OCI-LY7 (cell line): ENCODE data around the gene RASEF. TPM values are rescaled to one million over a fixed set of nuclear protein-coding genes. Genes with fewer than 3 reads are reported as not detected.

Experiments
- BruUV-seq: library from RNA; stranded (reverse); fragments of 400-500 nt; replicated peaks from 2 replicates; lab custom pipeline; 2021; lab: Mats Ljungman, UMichigan
- CTCF ChIA-PET: fragments of 300-600 bp; sonication (Branson Sonifier 250); formaldehyde crosslinking; loops from one replicate; lab custom pipeline; 2022; ENCODE audit warnings: antibody characterized with exemption; ENCODE audit not compliant: unreplicated experiment; lab: Charles Lee
- POLR2A ChIA-PET: fragments of 300-600 bp; sonication (Branson Sonifier 250); formaldehyde crosslinking; loops from one replicate; lab custom pipeline; 2022; ENCODE audit warnings: antibody characterized with exemption; lab: Charles Lee
- DNase-seq: peaks from one replicate; pipeline ENCODE4 v3.0.0-alpha.2; 2015; ENCODE audit warnings: low spot score
- H2AFZ ChIP-seq: fragments of 200-600 bp; sonication (generic), shearing (Covaris generic); 2 replicates; pipeline ENCODE4 v1.6.1; 2014; ENCODE audit warnings: mild to moderate bottlenecking, antibody characterized with exemption, low read length, moderate library complexity
- H3K27ac ChIP-seq: fragments of 200-600 bp; sonication (generic); 2 replicates; pipeline ENCODE4 v1.5.1; 2014; ENCODE audit warnings: mixed run types, low read depth, mild to moderate bottlenecking, moderate library complexity, low read length, inconsistent platforms; ENCODE audit not compliant: poor library complexity, severe bottlenecking
- H3K36me3 ChIP-seq: fragments of 200-600 bp; sonication (generic); 2 replicates; pipeline ENCODE4 v1.6.1; 2014; ENCODE audit warnings: mild to moderate bottlenecking, antibody characterized with exemption, low read length, moderate library complexity, mixed read lengths; ENCODE audit not compliant: insufficient read depth
- H3K4me1 ChIP-seq: fragments of 200-600 bp; sonication (generic); 2 replicates; pipeline ENCODE4 v1.5.1; 2014; ENCODE audit warnings: mild to moderate bottlenecking, low read length; ENCODE audit not compliant: insufficient read depth, poor library complexity, severe bottlenecking
- H3K4me2 ChIP-seq: fragments of 200-600 bp; sonication (generic); 2 replicates; pipeline ENCODE4 v1.6.1; 2014; ENCODE audit warnings: mild to moderate bottlenecking, low read length
- H3K4me3 ChIP-seq: fragments of 200-600 bp; sonication (generic); 2 replicates; pipeline ENCODE4 v1.5.1; 2014; ENCODE audit warnings: mild to moderate bottlenecking, low read depth, low read length; ENCODE audit not compliant: poor library complexity, severe bottlenecking
- H3K79me2 ChIP-seq: fragments of 200-600 bp; sonication (generic); 2 replicates; pipeline ENCODE4 v1.6.1; 2016; ENCODE audit warnings: low read depth, mild to moderate bottlenecking, low read length, moderate library complexity, mixed read lengths; ENCODE audit not compliant: insufficient read depth
- H3K9me2 ChIP-seq: fragments of 200-600 bp; sonication (generic); 2 replicates; pipeline ENCODE4 v1.6.1; 2016; ENCODE audit warnings: mild to moderate bottlenecking, low read length, mixed read lengths; ENCODE audit not compliant: insufficient read depth
- H3K9me3 ChIP-seq: fragments of 200-600 bp; sonication (generic); 2 replicates; pipeline ENCODE4 v1.6.1; 2014; ENCODE audit warnings: mild to moderate bottlenecking, mixed run types, low read length, mixed read lengths
- H4K20me1 ChIP-seq: fragments of 200-600 bp; sonication (generic); 2 replicates; pipeline ENCODE4 v1.6.1; 2014; ENCODE audit warnings: mild to moderate bottlenecking, antibody characterized with exemption, low read length, moderate library complexity, mixed read lengths; ENCODE audit not compliant: insufficient read depth
- EZH2phosphoT487 ChIP-seq: fragments of 200-600 bp; sonication (generic); IDR thresholded peaks from 2 replicates; pipeline ENCODE4 v1.6.1; 2018; ENCODE audit warnings: low read depth, borderline replicate concordance, mild to moderate bottlenecking, mixed run types, antibody characterized with exemption, low read length, moderate library complexity, mixed read lengths
- intact Hi-C: fragments of 100-400 bp; cut with micrococcal nuclease; formaldehyde crosslinking; loops from one replicate; pipeline ENCODE4 v1.10.0; 2022; ENCODE audit not compliant: unreplicated experiment
- total RNA-seq, 2 experiments: library from RNA; depleted of rRNA in 1 of 2; stranded (reverse); fragments of >200 nt in 1 of 2; shearing (Covaris generic) in 1 of 2; gene quantifications; 2 replicates each; pipeline ENCODE4 v1.2.3, GENCODE V29; 2014 to 2022
- TF ChIP-seq, protein P1 (sequence below): fragments of 200-600 bp; sonication (generic); conservative IDR thresholded peaks from 2 replicates; pipeline ENCODE4 v1.5.1; 2014; ENCODE audit warnings: mild to moderate bottlenecking, antibody characterized with exemption, low read length, moderate library complexity, mixed read lengths

Gene RASEF
- total RNA-seq, 2 experiments from 2014 or later: not detected

DNA sequence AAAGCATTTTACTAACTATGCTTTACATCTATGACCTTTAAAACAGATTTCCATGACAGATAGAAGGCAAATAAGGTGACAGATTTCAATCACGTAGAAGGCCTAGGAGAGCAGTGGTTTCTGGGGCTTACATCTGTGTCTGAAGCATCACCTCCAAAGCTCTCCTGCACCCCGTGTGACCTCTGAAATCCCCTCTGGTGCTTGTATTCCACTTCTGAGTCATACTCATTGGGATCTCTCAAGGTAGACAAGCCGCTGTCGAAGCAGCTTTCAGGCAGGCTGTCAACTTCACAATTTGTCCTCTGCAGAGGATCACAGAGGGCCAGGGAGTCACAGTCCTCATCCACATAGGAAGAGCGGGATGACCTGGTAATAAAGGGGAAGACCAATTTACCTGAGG is 62.2 kb downstream of the RASEF start:
- H3K9me3 ChIP-seq: no peaks in the 10 kb centered on the region
- intact Hi-C loops: no loop called here
- no peak for DNase-seq
- H3K9me2 ChIP-seq: no peaks in the 10 kb centered on the region
- H3K79me2 ChIP-seq: no peaks in the 10 kb centered on the region
- H3K4me1 ChIP-seq: no peaks in the 10 kb centered on the region
- BruUV-seq: no TSS peak
- no peak overlapping the region for H3K27ac ChIP-seq
- no peak overlapping the region for H2AFZ ChIP-seq
- TF ChIP-seq EZH2phosphoT487: no peak
- TF ChIP-seq, protein P1, sequence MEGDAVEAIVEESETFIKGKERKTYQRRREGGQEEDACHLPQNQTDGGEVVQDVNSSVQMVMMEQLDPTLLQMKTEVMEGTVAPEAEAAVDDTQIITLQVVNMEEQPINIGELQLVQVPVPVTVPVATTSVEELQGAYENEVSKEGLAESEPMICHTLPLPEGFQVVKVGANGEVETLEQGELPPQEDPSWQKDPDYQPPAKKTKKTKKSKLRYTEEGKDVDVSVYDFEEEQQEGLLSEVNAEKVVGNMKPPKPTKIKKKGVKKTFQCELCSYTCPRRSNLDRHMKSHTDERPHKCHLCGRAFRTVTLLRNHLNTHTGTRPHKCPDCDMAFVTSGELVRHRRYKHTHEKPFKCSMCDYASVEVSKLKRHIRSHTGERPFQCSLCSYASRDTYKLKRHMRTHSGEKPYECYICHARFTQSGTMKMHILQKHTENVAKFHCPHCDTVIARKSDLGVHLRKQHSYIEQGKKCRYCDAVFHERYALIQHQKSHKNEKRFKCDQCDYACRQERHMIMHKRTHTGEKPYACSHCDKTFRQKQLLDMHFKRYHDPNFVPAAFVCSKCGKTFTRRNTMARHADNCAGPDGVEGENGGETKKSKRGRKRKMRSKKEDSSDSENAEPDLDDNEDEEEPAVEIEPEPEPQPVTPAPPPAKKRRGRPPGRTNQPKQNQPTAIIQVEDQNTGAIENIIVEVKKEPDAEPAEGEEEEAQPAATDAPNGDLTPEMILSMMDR: no peak
- no peak overlapping the region for H3K4me2 ChIP-seq
- H3K4me3 ChIP-seq: no peak overlapping the region
- no peaks in the 10 kb centered on the region for H3K36me3 ChIP-seq
- H4K20me1 ChIP-seq: no peaks in the 10 kb centered on the region
- POLR2A ChIA-PET: no interaction called here
- CTCF ChIA-PET: no interaction called here

- H3K9me3 ChIP-seq: no peaks in the 10 kb centered on the region
- TF ChIP-seq, protein P1: no peak
- no peak for TF ChIP-seq EZH2phosphoT487
- no peaks in the 10 kb centered on the region for H3K79me2 ChIP-seq
- H3K4me2 ChIP-seq: no peak overlapping the region
- ChIA-PET CTCF (no interaction called here), POLR2A (no interaction called here)
- H2AFZ ChIP-seq: no peak overlapping the region
- DNase-seq: no peak
- H4K20me1 ChIP-seq: no peaks in the 10 kb centered on the region
- H3K9me2 ChIP-seq: no peaks in the 10 kb centered on the region
- H3K4me1 ChIP-seq: no peaks in the 10 kb centered on the region
- H3K27ac ChIP-seq: no peak overlapping the region
- intact Hi-C loops: no loop called here
- H3K4me3 ChIP-seq: no peak overlapping the region
- BruUV-seq: no TSS peak
- H3K36me3 ChIP-seq: no peaks in the 10 kb centered on the region
These were observed 64.5 kb downstream of the RASEF start for GRCh38 chr9:82998409-82998808.

GRCh38 chr9:82997476-82998140 is 65.3 kb downstream of the RASEF start:
- H3K27ac ChIP-seq: no peak overlapping the region
- no peaks in the 10 kb centered on the region for H3K36me3 ChIP-seq
- no peaks in the 10 kb centered on the region for H3K79me2 ChIP-seq
- H3K9me3 ChIP-seq: no peaks in the 10 kb centered on the region
- no peak for DNase-seq
- BruUV-seq: no TSS peak
- no peak overlapping the region for H3K4me3 ChIP-seq
- TF ChIP-seq EZH2phosphoT487: no peak
- TF ChIP-seq, protein P1: no peak
- no peaks in the 10 kb centered on the region for H4K20me1 ChIP-seq
- intact Hi-C loops: no loop called here
- CTCF ChIA-PET: no interaction called here
- no peaks in the 10 kb centered on the region for H3K9me2 ChIP-seq
- no peak overlapping the region for H2AFZ ChIP-seq
- POLR2A ChIA-PET: no interaction called here
- no peak overlapping the region for H3K4me2 ChIP-seq
- no peaks in the 10 kb centered on the region for H3K4me1 ChIP-seq
